ENCODE measurements around the gene C1orf232.

DNA sequence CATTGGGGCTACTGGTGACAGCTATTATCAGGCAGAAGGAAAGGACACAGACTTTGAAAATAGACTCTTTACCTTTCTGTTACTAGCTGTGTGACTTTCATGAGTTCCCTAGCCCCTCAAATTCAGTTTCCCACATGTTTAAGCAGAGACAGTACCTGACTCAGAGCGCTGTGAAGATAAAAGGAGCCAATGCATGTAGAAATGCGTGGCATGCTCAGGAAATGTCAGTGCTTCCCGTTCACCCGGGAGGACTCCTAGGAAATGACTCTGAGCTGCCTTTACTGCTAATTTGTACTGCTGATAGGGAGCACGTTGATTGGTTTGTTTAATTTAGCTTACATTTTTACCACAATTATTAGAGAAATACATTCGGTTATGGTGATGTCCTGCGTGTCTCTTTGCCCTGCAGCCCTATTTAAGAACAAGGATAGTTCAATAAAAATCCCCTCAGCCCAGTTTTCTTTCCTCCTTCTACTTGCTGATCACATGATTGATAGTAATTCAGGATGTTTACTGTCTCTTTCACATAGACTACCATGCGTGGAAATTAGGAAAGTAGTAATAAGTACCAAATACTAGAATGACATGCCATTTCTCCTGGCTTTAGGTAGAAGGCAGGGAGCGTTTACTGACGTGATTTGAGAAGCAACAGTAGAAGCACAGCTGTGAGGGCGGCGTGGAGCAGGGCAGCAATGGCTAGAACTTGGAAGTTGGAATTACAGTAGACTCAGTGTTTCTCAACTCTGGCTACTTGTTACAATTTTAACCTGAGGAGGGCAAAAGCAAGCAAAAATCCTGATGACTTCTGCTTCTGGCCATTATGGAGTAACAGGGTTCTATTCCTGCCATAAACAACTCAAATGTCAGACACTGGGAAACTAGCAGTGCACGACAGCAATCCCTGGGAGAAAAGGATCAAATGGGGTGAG, 41.3 kb downstream of the C1orf232 start:
- TF ChIP-seq, protein P1, sequence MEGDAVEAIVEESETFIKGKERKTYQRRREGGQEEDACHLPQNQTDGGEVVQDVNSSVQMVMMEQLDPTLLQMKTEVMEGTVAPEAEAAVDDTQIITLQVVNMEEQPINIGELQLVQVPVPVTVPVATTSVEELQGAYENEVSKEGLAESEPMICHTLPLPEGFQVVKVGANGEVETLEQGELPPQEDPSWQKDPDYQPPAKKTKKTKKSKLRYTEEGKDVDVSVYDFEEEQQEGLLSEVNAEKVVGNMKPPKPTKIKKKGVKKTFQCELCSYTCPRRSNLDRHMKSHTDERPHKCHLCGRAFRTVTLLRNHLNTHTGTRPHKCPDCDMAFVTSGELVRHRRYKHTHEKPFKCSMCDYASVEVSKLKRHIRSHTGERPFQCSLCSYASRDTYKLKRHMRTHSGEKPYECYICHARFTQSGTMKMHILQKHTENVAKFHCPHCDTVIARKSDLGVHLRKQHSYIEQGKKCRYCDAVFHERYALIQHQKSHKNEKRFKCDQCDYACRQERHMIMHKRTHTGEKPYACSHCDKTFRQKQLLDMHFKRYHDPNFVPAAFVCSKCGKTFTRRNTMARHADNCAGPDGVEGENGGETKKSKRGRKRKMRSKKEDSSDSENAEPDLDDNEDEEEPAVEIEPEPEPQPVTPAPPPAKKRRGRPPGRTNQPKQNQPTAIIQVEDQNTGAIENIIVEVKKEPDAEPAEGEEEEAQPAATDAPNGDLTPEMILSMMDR (IDR thresholded peaks at IDR 0.05; ENCODE audit: low read length): no peak
- no peak for TF ChIP-seq EZH2 (IDR thresholded peaks at IDR 0.05; ENCODE audit: borderline replicate concordance, low read length)

All from OCI-LY1 (cell line).